Astrocyte of the cerebellum (primary cell): Measurements from ENCODE around the gene OR4F15.

Experiments
- DNase-seq: peaks from one replicate; pipeline ENCODE4 v3.0.0-alpha.2; 2011; ENCODE audit warnings: low read depth
- H3K4me3 ChIP-seq: 2 replicates; pipeline ENCODE4 v1.5.1; 2011; ENCODE audit warnings: mild to moderate bottlenecking, low read depth, low read length, moderate library complexity
- in situ Hi-C: cut with HindIII; loops from 2 replicates; pipeline ENCODE4 v1.10.0; 2017; ENCODE audit warnings: low sequenced_read_pairs
- TF ChIP-seq, protein P1 (sequence below): IDR thresholded peaks from 2 replicates; pipeline ENCODE4 v1.5.1; 2012; ENCODE audit warnings: low read length, low read depth, moderate library complexity, mild to moderate bottlenecking; ENCODE audit errors: missing control alignments

The OR4F15 gene

DNA sequence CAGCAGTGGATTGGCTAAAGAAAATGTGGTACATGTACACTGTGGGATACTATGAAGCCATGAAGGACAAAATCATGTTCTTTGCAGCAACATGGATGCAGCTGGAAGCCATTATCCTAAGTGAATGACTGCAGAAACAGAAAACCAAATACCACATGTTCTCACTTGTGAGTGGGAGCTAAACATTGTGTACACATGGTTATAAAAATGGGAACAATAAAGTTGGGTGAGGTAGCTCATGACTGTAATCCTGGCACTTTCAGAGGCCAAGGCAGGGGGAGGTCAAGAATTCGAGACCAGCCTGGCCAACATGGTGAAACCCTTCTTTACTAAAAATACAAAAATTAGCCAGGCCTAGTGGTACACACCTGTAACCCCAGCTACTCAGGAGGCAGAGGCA, 12.3 kb upstream of the OR4F15 start:
- no peak overlapping the region for H3K4me3 ChIP-seq
- no peak for DNase-seq
- TF ChIP-seq, protein P1, sequence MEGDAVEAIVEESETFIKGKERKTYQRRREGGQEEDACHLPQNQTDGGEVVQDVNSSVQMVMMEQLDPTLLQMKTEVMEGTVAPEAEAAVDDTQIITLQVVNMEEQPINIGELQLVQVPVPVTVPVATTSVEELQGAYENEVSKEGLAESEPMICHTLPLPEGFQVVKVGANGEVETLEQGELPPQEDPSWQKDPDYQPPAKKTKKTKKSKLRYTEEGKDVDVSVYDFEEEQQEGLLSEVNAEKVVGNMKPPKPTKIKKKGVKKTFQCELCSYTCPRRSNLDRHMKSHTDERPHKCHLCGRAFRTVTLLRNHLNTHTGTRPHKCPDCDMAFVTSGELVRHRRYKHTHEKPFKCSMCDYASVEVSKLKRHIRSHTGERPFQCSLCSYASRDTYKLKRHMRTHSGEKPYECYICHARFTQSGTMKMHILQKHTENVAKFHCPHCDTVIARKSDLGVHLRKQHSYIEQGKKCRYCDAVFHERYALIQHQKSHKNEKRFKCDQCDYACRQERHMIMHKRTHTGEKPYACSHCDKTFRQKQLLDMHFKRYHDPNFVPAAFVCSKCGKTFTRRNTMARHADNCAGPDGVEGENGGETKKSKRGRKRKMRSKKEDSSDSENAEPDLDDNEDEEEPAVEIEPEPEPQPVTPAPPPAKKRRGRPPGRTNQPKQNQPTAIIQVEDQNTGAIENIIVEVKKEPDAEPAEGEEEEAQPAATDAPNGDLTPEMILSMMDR: no peak
- in situ Hi-C loops: no loop called here

DNA sequence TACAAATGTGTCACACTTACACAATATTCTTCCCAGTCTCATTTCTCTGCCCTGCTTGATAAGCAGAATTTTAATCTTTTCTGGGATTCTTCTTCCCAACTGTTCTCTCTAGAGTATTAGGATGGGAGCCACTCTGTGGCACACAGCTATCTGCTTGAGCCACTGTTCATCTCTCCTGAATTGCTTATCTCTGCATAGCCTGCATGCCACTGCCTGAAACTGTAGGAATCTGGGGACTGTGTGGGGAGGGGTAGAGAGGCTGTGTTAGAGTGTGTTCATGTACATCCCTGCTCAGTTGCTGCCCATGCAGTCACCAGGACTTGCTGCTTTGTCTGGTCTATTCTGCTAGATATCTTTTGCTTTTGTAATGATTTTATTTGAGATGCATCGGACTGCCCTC, 11.0 kb upstream of the OR4F15 start:
- DNase-seq: no peak
- TF ChIP-seq, protein P1: no peak
- in situ Hi-C loops: no loop called here
- H3K4me3 ChIP-seq: no peak overlapping the region

DNA sequence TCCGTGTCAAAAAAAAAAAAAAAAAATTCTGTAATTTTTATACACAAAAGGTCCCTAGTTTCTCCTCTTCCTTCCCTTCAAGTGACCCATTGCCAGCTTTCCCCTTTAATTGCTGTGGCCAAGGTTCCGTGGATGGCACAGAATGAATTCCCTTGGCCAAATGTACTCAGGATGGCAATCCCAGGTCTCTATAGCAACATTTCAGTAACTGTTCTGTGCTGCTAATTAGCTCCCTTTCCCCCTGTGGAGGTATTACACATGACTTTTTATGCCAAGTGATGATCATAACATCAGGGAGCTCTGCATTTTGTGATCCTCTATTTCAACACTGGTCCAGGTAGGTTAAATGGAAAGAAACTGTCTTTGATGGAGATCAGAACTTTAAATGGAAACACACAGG, 8.8 kb upstream of the OR4F15 start, which contains the start of gene OR4F6:
OR4F6 (plus strand) TSS at position 301 of the 400 bp plus-strand sequence. CDS start 2,211 bp downstream, outside the sequence.
- TF ChIP-seq, protein P1: no peak
- no peak within 1 kb of the TSS for H3K4me3 ChIP-seq
- DNase-seq: no peak
- in situ Hi-C loops: no loop called here

DNA sequence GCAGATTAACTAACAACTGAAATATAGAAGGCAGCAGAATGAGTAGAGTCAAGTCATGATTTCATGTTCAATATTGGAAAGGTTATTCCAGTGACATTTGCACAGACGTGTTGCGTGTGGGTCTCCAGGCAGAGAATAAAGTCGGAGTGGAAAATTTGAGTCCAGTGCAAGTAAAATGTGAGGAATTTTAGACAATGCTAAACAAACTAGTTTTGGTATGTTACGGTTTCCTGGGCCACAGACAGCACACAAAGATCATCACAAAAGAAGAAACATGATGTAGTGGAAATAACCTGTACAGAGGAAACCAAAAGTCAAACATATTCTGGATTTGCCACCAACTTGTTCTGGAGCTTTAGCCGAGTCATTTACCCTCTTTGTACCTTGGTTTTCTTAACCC, 8.3 kb upstream of the OR4F15 start:
- no peak for DNase-seq
- no peak overlapping the region for H3K4me3 ChIP-seq
- TF ChIP-seq, protein P1: no peak
- in situ Hi-C loops: no loop called here

DNA sequence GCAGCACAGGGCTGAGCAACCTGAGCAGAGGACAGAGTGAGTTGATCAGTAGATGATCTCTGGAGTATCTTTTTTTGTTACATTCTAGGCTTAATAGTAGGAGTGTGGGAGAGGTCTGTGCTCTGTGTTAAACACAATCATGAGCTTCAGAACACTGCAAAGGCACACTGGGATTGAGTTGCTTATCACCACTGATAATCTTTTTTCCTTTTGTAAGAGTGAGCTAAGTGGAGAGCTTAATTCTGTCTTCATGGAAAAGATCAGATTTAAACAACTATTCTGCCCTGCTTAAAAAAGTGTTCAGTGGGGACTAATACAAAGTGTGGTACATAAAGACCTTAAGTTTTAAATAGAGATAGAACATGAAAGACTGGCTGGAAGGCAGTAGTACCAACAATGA, 7.6 kb upstream of the OR4F15 start:
- no peak for DNase-seq
- in situ Hi-C loops: no loop called here
- no peak overlapping the region for H3K4me3 ChIP-seq
- TF ChIP-seq, protein P1: no peak

DNA sequence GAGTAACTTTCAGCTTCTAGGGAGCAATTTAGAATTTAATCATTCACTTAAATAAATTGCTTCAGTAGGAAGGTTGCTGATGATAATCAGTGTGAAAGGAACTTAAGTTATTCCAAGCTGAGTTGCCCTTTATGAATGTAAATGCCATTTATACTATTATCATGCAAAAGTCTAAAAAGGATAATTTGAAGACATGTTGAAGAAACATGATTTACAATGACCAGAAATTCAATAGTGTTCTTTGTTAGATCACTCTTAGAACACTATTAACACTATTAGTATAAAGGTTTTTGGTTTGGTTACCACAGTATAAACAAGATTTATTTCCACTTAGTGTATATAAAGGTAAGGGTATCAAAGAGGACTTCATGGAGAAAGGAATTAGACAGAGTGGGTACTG, 7.1 kb upstream of the OR4F15 start:
- DNase-seq: no peak
- TF ChIP-seq, protein P1: no peak
- H3K4me3 ChIP-seq: no peak overlapping the region
- in situ Hi-C loops: no loop called here
